Stimulated activated naive CD4-positive, alpha-beta T cell treated with Interleukin-2 at 50 U/mL for 16 hours (primary cell): ENCODE data around the gene ABCG4.
A peak's percentile ranks its signal among the peaks of the same experiment; 100 is the strongest.
"Not testable (repeated sequence)": the region's sequence is repeated elsewhere in the genome, so short reads cannot be mapped to it uniquely, and the experiment has no call there.

Experiments used
- DNase-seq: peaks from one replicate; lab custom pipeline; 2025; lab: John Stamatoyannopoulos, UW

Gene ABCG4

DNA sequence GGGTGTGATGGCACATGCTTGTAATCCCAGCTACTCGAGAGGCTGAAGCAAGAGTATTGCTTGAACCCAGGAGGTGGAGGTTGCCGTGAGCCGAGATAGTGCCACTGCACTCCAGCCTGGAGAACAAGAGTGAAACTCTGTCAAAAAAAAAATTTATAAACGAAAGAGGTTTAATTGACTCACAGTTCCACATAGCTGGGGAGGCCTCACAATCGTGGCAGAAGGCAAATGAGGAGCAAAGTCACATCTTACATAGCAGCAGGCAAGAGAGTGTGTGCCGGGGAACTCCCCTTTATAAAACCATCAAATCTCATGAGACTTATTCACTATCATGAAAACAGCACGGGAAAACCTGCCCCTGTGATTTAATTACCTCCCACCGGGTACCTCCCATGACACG, 35.5 kb downstream of the ABCG4 start:
- DNase-seq: not testable (repeated sequence)

DNA sequence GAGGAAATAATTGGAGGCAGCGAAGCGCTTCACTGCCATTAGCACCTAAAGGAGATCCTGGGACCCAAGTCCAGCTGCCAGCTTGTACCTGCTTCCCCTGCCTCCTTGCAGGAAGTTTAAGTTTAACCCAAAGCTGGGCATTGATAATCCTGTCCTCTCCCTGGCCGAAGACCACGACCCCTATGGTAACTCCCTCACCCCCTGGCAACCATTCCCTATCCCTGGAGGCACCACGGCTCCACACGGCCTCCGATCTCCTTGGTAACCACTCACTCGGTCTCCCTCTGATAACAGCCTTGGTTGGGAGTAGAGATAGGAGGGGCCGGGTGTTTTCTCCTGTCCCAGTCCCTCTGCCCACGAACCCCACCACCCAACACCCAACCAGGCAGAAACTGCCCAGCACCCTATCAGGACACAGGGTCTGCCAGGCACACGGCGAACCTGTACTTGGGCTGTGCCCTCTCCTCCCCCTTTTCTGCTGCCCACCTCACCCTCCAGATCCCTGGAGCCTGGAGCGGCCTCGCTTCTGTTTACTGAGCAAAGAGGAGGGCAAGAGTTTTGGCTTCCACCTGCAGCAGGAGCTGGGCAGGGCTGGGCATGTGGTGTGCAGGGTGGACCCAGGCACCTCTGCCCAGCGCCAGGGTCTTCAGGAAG, 37.3 kb downstream of the ABCG4 start:
- no peak for DNase-seq

DNA sequence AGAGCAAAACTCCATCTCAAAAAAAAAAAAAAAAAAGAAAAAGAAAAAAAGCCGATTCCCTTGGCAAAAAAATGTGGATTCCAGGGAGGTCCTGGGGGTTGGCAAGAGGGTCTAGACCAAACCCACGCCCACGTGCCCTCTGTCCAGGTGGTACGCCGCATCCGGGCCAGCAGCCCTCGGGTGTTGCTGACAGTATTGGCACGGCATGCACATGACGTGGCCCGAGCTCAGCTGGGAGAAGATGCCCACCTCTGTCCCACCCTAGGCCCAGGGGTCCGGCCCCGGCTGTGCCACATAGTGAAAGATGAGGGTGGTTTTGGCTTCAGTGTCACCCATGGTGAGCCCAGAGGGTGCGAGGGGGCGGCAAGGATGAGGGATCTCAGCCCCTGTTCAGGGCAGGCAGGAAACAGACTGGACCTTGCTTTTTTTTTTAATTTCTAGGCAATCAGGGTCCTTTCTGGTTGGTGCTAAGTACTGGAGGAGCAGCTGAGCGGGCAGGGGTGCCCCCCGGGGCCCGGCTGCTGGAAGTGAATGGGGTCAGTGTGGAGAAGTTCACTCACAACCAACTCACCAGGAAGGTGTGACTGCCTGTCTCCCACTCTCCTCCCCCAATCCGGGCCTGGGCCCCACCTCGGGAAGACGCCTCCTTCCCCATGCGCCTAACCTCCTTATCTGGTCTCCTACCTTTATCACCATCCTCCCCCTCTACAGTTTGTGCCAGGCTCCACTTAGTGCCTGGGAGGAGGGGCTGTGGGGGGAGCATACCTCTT, 38.5 kb downstream of the ABCG4 start:
- DNase-seq: no peak

DNA sequence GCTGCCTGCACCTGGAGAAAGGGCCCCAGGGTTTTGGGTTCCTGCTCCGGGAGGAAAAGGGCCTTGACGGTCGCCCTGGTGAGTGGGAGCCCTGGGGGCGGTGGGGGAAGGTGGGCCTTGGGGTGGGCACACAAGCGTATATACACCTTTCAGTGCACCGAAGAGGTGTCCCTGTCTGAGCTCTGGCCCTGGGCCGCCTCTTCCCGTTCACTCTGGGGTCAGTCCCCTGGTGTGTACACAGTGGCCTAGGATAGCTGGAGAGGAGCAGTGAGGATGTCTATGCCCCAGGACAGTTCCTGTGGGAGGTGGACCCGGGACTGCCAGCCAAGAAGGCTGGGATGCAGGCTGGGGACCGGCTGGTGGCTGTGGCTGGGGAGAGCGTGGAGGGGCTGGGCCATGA, 39.2 kb downstream of the ABCG4 start:
- no peak for DNase-seq

DNA sequence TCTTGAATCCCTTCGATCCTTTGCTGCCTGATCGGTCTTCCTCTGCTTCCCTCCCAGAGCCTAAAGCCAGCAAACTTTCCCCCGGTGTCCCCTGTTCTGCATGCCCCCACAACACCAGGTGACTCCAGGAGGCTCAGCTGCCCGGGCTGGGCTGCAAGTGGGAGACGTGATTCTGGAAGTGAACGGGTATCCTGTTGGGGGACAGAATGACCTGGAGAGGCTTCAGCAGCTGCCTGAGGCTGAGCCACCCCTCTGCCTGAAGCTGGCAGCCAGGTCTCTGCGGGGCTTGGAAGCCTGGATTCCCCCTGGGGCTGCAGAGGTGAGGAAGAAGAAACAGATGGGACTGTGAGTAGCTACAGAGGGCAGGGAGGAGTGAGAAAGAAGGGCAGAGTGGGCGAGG, 40.0 kb downstream of the ABCG4 start:
- DNase-seq: no peak

DNA sequence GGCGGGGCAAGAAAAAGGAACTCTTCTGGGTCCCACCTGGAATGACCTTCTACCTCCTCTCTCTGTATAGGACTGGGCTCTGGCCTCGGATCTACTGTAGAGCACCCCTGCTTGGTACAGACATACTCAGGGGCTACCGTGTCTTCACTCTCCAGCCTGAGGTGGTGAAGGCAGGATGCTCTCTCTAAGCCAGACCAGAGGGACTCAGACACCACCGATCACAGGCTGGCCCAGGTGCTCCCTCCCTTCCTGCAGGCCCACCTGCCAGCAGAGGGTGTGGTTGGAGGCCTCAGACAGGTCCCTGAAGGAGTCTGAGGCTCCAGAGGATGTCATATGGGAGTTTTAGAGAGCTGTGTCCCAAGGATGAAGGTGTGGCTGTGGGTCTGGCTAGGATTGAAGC, 40.5 kb downstream of the ABCG4 start:
- DNase-seq: no peak

DNA sequence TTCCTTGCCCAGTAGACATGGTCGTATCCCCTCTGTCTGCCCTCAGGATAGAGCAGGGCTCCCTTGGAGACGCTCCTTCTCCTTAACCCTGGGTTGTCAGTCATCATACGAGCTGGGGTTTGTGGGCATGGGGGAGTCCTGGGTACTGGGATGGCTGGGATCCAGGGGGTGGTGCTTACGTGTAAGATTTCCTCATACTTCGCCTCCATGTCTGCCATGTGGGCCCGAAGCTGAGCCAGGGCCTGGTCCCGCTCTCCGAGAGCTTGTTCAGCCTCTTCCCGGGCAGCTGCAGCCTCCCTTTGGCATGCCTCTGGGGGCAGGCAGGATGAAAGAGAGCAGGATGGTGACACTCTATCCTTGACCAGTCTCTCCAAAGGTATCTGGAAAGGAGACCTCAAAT, 41.7 kb downstream of the ABCG4 start:
- DNase-seq: no peak

DNA sequence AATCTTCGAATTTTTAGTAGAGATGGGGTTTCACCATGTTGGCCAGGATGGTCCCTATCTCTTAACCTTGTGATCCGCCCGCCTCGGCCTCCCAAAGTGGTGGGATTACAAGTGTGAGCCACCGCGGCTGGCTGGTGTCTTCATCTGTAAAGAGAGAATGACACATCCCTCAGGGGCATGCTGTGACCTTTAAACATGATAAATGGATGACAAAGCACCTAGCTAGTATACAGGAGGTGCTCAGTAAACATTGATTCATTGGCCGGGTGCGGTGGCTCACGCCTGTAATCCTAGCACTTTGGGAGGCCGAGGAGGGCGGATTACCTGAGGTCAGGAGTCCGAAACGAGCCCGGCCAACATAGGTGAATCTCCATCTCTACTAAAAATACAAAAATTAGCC, 42.4 kb downstream of the ABCG4 start:
- not testable (repeated sequence) for DNase-seq

DNA sequence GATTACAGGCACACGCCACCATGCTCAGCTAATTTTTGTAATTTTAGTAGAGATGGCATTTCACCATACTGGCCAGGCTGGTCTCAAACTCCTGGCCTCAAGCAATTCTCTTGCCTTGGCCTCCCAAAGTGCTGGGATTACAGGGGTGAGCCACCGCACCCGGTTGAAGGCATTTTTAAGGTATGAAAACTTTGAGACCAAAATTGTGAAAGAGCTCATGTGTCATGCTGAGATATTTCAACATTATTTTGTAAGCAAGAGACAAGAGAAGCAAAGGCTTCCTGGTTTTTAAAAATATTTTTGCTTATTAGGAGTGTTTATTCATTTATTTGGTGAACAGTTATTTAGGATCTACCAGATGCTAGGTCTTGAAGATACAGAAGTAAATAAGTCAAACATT, 43.3 kb downstream of the ABCG4 start:
- DNase-seq: no peak

DNA sequence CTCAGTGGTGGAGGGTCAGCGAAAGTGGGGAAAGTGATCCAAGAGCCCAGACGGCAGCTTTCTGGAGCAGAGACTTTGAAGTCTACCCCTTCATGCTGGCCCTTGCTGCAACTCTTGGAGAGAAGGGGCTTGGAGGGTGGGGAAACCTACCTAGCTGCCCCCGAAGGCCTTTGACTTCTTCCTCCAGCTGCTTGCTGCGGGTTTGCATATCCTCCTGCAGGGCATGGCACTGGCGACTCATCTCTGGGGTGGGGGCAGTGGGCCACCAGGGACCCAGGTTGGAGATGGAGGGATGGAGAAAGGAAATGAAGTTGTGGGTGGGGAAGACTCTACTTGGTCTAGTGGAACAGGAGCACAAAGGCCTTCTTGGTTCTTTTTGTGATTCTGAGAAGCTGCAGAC, 44.1 kb downstream of the ABCG4 start:
- DNase-seq: no peak

DNA sequence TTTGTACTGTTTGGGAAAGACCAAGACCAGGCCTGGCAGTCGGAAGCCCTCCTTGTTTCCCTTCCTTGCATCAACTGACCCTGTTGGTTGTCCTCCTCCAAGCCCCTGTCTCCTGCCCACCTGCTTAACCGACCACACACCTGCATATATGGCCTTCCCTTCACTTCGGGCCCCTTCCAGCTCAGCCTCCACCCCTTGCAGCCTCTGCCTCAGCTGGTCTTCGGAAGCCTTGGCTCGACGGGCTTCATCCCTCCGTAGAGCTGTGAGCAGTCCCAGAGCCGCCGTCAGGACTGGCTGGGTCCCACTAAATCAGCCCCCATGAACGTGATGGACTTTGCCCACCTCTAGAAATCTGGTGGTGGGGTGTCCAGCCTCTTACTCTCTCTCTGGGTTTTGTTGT, 44.8 kb downstream of the ABCG4 start:
- no peak for DNase-seq

DNA sequence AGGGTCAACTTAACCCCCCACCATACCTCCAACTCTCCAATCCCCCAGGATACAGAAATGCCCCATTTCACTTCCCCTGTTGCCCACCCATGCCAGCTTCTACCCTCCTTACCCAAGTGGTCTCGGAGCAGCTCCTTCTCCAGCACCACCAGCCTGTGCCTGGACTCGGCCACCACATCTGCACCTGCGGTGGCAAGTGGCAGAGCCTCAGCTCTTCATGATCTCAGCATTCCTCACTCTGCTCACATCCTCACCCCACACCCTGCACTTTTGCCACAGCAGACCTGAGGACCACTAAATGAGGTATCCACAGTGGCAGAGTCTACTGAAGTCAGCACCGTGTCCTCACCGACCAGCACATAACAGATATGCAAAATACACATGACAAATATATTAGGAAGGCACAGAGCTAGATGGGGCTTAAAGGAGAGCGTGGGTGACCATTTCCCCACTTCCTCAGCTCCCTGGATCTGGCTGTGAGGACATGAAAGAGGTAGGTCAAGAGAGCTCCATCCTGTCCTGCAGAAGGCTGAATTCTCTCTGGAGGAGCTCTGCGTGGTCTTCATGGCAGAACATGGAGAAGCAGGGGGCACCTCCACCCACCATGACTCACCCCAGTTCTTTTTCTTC, 46.1 kb downstream of the ABCG4 start:
- no peak for DNase-seq

DNA sequence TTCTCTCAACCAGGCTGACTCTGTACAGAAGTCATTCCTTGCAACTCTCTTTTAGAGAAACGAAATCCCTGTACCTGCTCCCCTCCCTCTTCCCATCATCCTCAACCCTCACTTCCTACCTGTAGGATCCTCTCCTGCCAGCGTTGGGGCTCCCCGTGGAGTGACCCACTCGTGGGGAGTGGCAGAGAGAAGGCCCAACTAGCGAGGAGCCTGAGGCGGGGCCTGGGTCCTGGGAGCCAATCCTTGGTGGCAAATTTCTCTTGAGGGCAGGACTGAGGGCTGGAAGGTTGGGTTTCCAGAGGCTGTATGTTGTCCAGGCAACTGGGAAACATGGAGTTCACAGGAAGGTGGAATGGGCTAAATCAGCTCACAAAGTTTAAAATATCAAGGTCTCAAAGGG, 46.8 kb downstream of the ABCG4 start:
- DNase-seq: no peak

DNA sequence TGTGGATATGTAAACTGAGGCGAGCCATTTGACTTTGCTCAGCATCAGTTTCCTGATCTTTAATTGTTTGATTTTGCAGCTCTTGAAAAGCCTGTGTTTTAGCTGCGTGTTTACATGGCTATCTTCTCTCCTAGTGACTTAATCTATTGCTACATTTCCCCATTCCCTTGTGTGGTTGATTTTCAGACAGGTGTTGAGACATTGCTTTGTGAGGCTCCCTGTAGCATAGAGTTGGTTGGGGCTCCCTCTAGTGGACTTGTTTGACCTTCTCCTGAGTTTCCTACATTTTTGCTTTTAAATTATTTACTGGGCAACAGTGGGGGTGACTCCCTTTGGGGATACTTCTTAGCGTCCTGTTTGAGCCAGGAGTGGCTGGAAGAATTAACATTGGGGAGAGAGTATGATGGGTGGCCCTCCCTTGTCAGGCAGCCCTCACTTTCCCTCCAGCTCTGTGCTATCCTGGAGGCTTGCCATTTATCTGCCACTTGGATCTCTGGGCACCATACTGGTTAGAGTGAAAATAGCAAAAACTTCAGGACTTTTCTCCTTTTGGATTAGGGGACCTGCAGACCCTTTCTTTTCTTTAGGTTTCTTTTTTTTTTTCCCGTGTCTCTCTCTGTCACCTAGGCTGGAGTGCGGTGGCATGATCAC, 48.1 kb downstream of the ABCG4 start:
- DNase-seq: peak; percentile 51

DNA sequence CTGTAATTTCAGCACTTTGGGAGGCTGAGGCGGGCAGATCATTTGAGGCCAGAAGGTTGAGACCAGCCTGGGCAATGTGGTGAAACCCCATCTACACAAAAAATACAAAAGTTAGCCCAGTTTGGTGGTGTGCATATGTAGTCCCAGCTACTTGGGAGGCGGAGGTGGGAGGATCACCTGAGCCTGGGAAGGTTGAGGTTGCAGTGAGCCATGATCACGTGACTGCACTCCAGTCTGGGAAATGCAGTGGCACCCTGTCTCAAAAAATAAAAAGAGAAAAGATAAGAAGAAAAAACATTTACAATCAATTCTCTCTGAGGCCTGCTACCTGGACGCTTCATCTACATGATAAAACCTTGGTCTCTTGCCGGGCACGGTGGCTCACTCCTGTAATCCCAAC, 50.1 kb downstream of the ABCG4 start:
- no peak for DNase-seq

DNA sequence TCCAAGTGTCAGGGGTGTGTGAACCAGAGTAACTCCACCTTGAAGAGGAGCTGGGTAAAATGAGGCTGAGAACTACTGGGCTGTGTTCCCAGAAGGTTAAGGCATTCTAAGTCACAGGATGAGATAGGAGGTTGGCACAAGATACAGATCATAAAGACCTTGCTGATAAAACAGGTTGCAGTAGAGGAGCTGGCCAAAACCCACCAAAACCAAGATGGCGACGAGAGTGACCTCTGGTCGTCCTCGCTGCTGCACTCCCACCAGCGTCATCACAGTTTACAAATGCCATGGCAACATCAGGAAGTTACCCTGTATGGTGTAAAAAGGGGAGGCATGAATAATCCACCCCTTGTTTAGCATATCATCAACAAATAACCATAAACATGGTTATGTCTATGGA, 52.4 kb downstream of the ABCG4 start:
- not testable (repeated sequence) for DNase-seq

DNA sequence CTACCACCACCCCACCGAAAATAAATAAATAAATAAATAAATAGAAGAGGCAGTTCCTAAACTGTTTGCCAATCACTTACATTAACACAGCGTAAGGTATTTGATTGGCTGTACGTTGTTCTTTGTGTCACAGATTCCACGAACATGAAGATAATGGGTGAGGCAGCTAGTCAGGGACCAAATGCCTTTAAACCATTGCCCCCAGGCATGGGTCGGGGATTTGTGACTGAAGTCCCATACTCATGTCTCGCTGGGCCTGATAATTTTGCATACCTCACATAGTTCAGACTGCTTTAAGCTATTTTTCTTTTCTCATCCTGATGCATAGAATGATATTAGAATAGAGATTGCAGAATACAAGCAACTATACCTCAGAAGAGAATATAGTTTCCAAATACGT, 53.7 kb downstream of the ABCG4 start:
- no peak for DNase-seq

DNA sequence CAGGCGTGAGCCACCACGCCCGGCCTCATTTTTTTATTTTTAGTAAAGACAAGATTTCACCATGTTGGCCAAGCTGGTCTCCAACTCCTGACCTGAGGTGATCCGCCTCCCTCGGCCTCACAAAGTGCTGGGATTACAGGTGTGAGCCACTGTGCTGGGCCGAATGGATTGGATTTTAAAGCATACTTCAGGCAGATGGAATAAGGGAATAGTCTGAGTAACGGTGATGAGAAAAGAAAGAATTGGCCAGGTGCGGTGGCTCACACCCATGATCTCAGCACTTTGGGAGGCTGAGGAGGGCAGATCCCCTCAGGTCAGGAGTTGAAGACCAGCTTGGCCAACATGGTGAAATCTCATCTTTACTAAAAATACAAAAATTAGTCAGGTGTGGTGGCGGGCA, 55.2 kb downstream of the ABCG4 start:
- DNase-seq: no peak

DNA sequence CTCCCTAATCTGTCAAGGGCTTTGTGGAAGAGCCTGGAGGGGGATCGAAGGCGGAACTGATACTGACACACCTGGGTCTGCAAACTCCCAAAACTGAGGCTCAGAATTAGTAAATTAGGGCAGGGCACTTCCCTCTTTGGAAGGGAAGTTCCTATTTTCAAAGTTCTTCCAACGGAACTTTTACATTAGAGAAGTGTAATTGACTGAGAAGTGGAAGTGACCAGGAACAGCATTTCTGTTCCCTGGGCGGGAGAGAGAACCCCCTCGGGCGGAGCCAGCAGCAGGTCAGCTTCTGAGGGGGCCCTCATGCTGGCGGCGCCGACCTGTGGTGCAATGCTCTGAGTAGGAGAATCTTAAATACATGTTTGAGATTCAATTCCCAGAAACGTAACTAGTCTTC, 56.2 kb downstream of the ABCG4 start:
- DNase-seq: no peak

DNA sequence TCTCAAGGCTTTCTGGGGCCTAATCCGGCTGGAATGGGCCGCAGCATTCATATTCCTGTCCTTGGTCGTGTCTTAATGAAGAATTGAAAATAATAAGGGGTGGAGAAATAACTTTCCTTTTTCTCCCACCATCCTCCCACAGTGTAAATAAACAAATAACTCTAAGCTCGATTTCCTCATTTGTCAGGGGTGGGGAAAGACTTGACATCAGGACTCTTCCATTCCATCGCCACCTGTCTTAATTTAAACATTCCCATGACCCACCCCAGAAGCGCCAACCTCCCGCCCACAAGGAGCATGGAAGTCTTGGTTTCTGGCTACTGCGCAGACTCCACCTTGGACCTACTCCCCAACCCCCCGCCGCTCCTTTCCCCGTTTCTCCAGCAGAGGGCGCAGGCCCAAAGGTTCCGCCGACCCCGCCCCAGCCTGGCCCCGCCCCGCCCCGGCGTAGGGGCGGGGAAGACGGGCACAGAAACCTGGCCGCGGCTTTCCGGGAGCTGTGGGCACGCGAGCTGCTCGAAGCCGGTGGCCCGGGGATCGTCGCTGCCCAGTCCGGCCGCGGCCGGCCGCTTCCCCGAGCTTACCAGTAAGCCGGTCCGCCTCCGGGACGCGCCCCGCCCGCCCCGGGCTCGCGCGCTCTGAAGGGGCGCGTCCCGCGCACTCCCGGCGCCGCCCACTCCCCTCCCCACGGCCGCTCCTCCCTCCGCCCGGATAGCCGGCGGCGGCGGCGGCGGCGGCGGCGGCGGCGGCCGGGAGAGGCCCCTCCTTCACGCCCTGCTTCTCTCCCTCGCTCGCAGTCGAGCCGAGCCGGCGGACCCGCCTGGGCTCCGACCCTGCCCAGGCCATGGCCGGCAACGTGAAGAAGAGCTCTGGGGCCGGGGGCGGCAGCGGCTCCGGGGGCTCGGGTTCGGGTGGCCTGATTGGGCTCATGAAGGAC, 57.0 kb downstream of the ABCG4 start, which contains the start of gene CBL:
Gene CBL, plus strand, starts transcription at position 766 of the 937 bp plus-strand sequence. Its CDS starts 79 bp downstream, at position 845.
- peak; percentile 94 for DNase-seq
